HG02840 (cell line): ENCODE results near the gene FSD1L.
A peak's percentile ranks its signal among the peaks of the same experiment; 100 is the strongest.

Experiments used
- ATAC-seq: cut with Tn5 transposase; IDR thresholded peaks from one replicate; pipeline ENCODE4 v1.9.1; 2021; ENCODE audit warnings: mild to moderate bottlenecking, moderate library complexity, moderate number of reproducible peaks; ENCODE audit not compliant: unreplicated experiment, low FRiP score

Gene FSD1L

GRCh38 chr9:105447814-105448812 is at the start of gene FSD1L:
FSD1L (plus strand) TSS chr9:105448034; CDS start chr9:105448221, 187 bp downstream.
- ATAC-seq, result peak; percentile 94

- ATAC-seq, result no peak
Measured at GRCh38 chr9:105399117-105399516, 48.7 kb upstream of the FSD1L start.

GRCh38 chr9:105401651-105402050 is 46.2 kb upstream of the FSD1L start:
- no peak for ATAC-seq

- no peak for ATAC-seq
Measured at GRCh38 chr9:105403552-105404248, 44.1 kb upstream of the FSD1L start.

GRCh38 chr9:105405514-105406131 is 42.2 kb upstream of the FSD1L start:
- peak; percentile 87 for ATAC-seq

- ATAC-seq, result no peak
Measured at GRCh38 chr9:105406369-105406768, 41.5 kb upstream of the FSD1L start.

GRCh38 chr9:105413525-105413924 is 34.3 kb upstream of the FSD1L start:
- no peak for ATAC-seq

- peak; percentile 61 for ATAC-seq
Measured at GRCh38 chr9:105414947-105415661, 32.7 kb upstream of the FSD1L start.

GRCh38 chr9:105415662-105415980 is 32.2 kb upstream of the FSD1L start:
- ATAC-seq, result no peak

- peak; percentile 64 for ATAC-seq
Measured at GRCh38 chr9:105416840-105417239, 31.0 kb upstream of the FSD1L start.

GRCh38 chr9:105418588-105419500 is 29.0 kb upstream of the FSD1L start:
- no peak for ATAC-seq

- ATAC-seq, result no peak
Measured at GRCh38 chr9:105419816-105420597, 27.8 kb upstream of the FSD1L start.

- no peak for ATAC-seq
Measured at GRCh38 chr9:105421154-105421553, 26.7 kb upstream of the FSD1L start.

GRCh38 chr9:105421864-105422263 is 26.0 kb upstream of the FSD1L start:
- ATAC-seq, result no peak

- no peak for ATAC-seq
Measured at GRCh38 chr9:105425816-105426433, 21.9 kb upstream of the FSD1L start.

GRCh38 chr9:105426657-105427056 is 21.2 kb upstream of the FSD1L start:
- no peak for ATAC-seq

- no peak for ATAC-seq
Measured at GRCh38 chr9:105431424-105432246, 16.2 kb upstream of the FSD1L start.
